GM12801 (cell line): Measurements from ENCODE around the gene HDAC4.

ENCODE experiments used
- CTCF ChIP-seq: IDR thresholded peaks from one replicate; pipeline ENCODE4 v1.5.1; 2011; ENCODE audit warnings: control low read depth; ENCODE audit not compliant: insufficient read length; ENCODE audit errors: extremely low read depth

Gene HDAC4

DNA sequence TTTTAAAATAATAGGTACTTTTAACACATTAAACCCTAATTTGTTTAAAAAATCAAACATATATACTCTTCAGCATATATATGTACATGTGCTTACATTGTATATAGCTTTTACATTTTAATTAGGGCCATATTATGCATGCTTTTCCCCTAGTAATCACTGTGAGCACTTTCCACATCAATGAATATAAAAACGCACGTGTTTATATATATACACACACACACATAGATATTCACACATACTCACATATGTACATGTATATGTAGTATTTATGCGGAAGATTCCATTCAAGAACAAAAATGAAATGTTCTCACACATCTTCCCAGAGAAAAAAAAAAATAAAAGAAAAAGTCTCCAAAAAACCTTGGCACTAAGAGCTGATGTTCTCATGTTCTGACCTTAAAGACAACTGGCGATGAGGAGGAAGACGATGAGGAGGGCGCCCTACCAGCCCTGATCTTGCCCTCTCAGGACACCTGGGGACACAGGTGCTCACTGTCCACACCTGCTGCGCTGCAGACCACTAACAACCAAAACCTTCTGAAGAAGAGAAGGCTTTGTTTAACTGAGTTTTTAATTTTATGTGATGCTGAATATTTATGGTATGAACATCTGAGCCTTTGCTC, 184.7 kb downstream of the HDAC4 start:
- TF ChIP-seq CTCF, result no peak

- TF ChIP-seq CTCF, result no peak
Observed at GRCh38 chr2:239215136-239215925, 185.5 kb downstream of the HDAC4 start.

- TF ChIP-seq CTCF, result no peak
Observed at GRCh38 chr2:239214725-239215124, 186.1 kb downstream of the HDAC4 start.

- no peak for TF ChIP-seq CTCF
Observed at GRCh38 chr2:239213643-239214101, 187.1 kb downstream of the HDAC4 start.

DNA sequence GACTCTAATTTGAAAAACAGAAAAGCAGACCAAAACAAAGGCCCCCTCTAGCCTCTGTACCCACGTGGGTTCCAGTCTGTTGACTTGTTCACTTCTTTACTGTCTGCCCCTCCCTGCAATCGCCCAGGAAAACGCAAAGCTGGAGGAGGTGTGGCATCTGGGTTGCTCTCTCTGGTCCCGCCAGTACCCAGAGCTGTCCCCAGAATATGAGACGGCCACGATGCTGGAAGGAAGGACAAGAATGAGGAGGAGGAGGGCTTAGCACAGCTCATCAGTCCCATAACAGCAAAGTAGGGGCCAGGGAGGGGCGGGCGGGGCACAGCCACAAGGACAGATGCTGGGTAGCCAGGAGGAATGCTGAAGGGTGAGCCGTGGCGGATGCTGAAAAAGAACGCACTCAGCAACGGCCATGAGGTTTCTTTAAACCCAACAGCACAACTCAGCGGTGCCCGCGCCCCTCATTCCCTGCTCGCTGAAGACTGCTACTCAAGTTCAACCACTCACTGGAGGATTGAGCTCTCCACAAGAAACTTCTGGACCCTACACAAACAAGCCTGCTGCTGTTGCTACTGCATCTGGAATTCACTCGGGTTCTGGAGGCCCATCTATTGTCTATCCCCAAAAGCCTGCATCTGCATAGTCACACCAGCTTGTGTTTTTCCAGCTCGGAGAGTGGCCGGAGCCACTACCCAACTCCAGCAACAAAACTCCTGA, 187.7 kb downstream of the HDAC4 start:
- no peak for TF ChIP-seq CTCF

DNA sequence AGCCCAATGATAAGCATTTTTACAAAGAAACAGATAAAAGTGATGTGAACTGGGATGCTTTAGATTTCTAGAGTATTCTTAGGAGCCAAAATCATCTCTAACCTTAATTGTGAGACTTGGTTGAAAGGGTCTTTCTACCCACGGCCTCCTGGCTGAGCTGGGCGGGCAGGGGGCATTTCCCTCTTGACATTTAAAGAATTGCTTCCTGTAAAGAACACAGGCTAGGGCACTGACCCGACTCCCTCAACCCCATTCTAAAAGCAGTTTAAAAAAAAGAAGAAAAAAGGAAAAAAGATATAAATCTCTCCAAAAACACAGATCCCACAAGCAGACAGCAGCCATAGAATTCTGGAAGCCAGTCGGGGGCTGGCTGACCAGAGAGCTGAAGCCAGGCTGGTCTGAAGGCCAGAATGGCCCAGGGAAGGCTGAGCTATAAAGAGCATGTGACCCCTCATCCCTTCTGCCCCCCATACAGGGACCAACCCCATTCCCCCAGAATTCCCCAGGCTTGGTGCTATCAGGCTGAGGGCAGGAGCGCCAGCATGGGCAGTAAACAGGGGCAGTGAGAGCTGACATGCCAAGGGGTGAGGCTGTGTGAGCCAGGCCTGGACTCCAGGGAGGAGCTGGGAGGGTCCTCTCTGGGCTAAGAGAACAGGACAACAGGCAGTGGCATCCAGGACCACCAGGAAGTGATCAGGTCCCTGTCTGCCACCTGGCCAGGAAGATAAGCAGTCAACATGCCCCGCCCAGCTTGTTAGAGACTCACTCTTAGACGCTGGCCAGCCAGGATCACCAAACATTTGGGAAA, 188.5 kb downstream of the HDAC4 start:
- no peak for TF ChIP-seq CTCF
